ENCODE measurements around the gene TRIM72. TPM values are rescaled to one million over a fixed set of nuclear protein-coding genes. Genes with fewer than 3 reads are reported as not detected.

TRIM72 gene
- total and polyA plus RNA-seq, 9 of the 15 experiments (the other 6 are each of a cell fraction or from before 2014, with no cell fraction given) = under 0.01 TPM; not detected in 8

- TF ChIP-seq POLR2A (conservative IDR thresholded peaks at IDR 0.05) (peak; percentile 52; the same call in 1 of the 2 replicates), TAF9B (IDR thresholded peaks at IDR 0.05; ENCODE audit: partially characterized antibody) (no peak), MBD1 (CRISPR knock-in tag; IDR thresholded peaks at IDR 0.05) (no peak), PHB (CRISPR knock-in tag; IDR thresholded peaks at IDR 0.05) (no peak), KLF13 (tag; IDR thresholded peaks at IDR 0.05; ENCODE audit: borderline replicate concordance, low read depth) (no peak), ZNF407 (IDR thresholded peaks at IDR 0.05; ENCODE audit: low read depth) (no peak), TAL1 (IDR thresholded peaks at IDR 0.05) (no peak), NONO (IDR thresholded peaks at IDR 0.05; ENCODE audit: low read depth in 2 of 2, low read length in 1 of 2) (no peak)
- TF ChIP-seq, protein P1, sequence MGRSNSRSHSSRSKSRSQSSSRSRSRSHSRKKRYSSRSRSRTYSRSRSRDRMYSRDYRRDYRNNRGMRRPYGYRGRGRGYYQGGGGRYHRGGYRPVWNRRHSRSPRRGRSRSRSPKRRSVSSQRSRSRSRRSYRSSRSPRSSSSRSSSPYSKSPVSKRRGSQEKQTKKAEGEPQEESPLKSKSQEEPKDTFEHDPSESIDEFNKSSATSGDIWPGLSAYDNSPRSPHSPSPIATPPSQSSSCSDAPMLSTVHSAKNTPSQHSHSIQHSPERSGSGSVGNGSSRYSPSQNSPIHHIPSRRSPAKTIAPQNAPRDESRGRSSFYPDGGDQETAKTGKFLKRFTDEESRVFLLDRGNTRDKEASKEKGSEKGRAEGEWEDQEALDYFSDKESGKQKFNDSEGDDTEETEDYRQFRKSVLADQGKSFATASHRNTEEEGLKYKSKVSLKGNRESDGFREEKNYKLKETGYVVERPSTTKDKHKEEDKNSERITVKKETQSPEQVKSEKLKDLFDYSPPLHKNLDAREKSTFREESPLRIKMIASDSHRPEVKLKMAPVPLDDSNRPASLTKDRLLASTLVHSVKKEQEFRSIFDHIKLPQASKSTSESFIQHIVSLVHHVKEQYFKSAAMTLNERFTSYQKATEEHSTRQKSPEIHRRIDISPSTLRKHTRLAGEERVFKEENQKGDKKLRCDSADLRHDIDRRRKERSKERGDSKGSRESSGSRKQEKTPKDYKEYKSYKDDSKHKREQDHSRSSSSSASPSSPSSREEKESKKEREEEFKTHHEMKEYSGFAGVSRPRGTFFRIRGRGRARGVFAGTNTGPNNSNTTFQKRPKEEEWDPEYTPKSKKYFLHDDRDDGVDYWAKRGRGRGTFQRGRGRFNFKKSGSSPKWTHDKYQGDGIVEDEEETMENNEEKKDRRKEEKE (IDR thresholded peaks at IDR 0.05; ENCODE audit: borderline replicate concordance in 1 of 2, control insufficient read depth in 1 of 2, low read depth in 2 of 2, low read length in 1 of 2) = peak in 1 of 2 experiments; percentile 68; a peak in 1 of 4 replicates
- TF ChIP-seq, protein P2, sequence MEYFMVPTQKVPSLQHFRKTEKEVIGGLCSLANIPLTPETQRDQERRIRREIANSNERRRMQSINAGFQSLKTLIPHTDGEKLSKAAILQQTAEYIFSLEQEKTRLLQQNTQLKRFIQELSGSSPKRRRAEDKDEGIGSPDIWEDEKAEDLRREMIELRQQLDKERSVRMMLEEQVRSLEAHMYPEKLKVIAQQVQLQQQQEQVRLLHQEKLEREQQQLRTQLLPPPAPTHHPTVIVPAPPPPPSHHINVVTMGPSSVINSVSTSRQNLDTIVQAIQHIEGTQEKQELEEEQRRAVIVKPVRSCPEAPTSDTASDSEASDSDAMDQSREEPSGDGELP (CRISPR knock-in tag; IDR thresholded peaks at IDR 0.05; ENCODE audit: borderline replicate concordance) = 0 out of 2 replicates have a peak, but pooled peaks have one; percentile 27
Observed at GRCh38 chr16:31186930-31187807, 26.8 kb upstream of the TRIM72 start (continued).

Measured in K562 (cell line).